Uterus (tissue), 2 donors: ENCODE data around the gene ZC3H13.

Source experiments
- POLR2A ChIP-seq, 2 donors: fragments of 450-650 bp; IDR thresholded peaks; one replicate each; pipeline ENCODE4 v1.6.1; 2016; ENCODE audit warnings: antibody characterized with exemption in 2 of 2, mild to moderate bottlenecking in 1 of 2, moderate library complexity in 1 of 2
- TF ChIP-seq, protein P1 (sequence below), 4 experiments: fragments of 200-600 bp in 2 of 4; fragments of 450-650 bp in 2 of 4; sonication (generic) in 2 of 4; IDR thresholded peaks; one replicate each; pipeline ENCODE4 v1.5.1; 2016 to 2019; ENCODE audit warnings: antibody characterized with exemption in 4 of 4, mild to moderate bottlenecking in 2 of 4, moderate library complexity in 1 of 4

DNA sequence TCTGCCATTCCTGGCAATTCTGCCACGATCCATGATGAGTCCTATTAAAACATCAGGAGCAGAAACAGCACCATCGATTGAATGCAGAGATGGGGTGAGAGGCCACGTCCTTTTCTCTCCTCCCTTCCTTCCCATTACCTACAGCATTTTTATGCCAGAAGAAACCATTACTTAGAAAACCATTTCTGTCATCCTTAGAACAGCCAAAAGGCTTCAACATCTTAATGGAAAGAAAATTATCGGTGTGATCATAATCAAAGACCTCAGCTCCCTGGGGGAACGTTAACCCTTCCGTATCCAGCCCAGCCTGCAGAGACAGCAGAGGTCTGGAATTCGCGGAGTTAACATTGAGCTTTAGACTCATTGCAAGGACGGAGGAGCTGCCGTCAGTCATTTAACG is 145.0 kb downstream of the ZC3H13 start:
- no peak for TF ChIP-seq POLR2A (IDR thresholded peaks at IDR 0.05)
- TF ChIP-seq, protein P1, sequence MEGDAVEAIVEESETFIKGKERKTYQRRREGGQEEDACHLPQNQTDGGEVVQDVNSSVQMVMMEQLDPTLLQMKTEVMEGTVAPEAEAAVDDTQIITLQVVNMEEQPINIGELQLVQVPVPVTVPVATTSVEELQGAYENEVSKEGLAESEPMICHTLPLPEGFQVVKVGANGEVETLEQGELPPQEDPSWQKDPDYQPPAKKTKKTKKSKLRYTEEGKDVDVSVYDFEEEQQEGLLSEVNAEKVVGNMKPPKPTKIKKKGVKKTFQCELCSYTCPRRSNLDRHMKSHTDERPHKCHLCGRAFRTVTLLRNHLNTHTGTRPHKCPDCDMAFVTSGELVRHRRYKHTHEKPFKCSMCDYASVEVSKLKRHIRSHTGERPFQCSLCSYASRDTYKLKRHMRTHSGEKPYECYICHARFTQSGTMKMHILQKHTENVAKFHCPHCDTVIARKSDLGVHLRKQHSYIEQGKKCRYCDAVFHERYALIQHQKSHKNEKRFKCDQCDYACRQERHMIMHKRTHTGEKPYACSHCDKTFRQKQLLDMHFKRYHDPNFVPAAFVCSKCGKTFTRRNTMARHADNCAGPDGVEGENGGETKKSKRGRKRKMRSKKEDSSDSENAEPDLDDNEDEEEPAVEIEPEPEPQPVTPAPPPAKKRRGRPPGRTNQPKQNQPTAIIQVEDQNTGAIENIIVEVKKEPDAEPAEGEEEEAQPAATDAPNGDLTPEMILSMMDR (IDR thresholded peaks at IDR 0.05): no peak
